Smooth muscle cell (in vitro differentiated cells): ENCODE results near the gene TRIP12. TPM values are rescaled to one million over a fixed set of nuclear protein-coding genes. Genes with fewer than 3 reads are reported as not detected.

Experiments used
- DNase-seq: peaks from one replicate; lab custom pipeline; 2025; ENCODE audit not compliant: unreplicated experiment; lab: John Stamatoyannopoulos, UW
- H2AFZ ChIP-seq: fragments of 200-600 bp; sonication (generic); 2 replicates; pipeline ENCODE4 v1.6.0; 2016; ENCODE audit warnings: antibody characterized with exemption, low read depth, mild to moderate bottlenecking
- H3F3A ChIP-seq: fragments of 200-600 bp; sonication (generic); 2 replicates; pipeline ENCODE4 v1.6.0; 2017; ENCODE audit warnings: antibody characterized with exemption, low read depth
- H3K27ac ChIP-seq: fragments of 200-600 bp; sonication (generic); 2 replicates; pipeline ENCODE4 v1.5.1; 2016; ENCODE audit warnings: low read depth, mild to moderate bottlenecking
- H3K27me3 ChIP-seq: fragments of 200-600 bp; sonication (generic); 2 replicates; pipeline ENCODE4 v1.6.1; 2016; ENCODE audit warnings: low read depth, mild to moderate bottlenecking
- H3K36me3 ChIP-seq: fragments of 200-600 bp; sonication (generic); 2 replicates; pipeline ENCODE4 v1.5.1; 2016; ENCODE audit warnings: low read depth
- H3K4me1 ChIP-seq: fragments of 200-600 bp; sonication (generic); 2 replicates; pipeline ENCODE4 v1.5.1; 2016; ENCODE audit warnings: low read depth
- H3K4me2 ChIP-seq: fragments of 200-600 bp; sonication (generic); 2 replicates; pipeline ENCODE4 v1.6.0; 2016; ENCODE audit warnings: mild to moderate bottlenecking
- H3K4me3 ChIP-seq: fragments of 200-600 bp; sonication (generic); 2 replicates; pipeline ENCODE4 v1.5.1; 2016; ENCODE audit warnings: mild to moderate bottlenecking
- H3K79me2 ChIP-seq: fragments of 200-600 bp; sonication (generic); 2 replicates; pipeline ENCODE4 v1.6.0; 2016; ENCODE audit warnings: low read depth, mild to moderate bottlenecking
- H3K9ac ChIP-seq: fragments of 200-600 bp; sonication (generic); 2 replicates; pipeline ENCODE4 v1.6.0; 2016; ENCODE audit warnings: low read depth
- H3K9me3 ChIP-seq: fragments of 200-600 bp; sonication (generic); replicated peaks from 2 replicates; pipeline ENCODE4 v1.5.1; 2016; ENCODE audit warnings: low read depth
- H4K20me1 ChIP-seq: fragments of 200-600 bp; sonication (generic); 2 replicates; pipeline ENCODE4 v1.6.0; 2016; ENCODE audit warnings: low read depth
- WGBS: methylation state at CpG from one replicate; pipeline ENCODE4 v1.1.7; 2016; ENCODE audit warnings: low lambda C conversion rate; 5-methylcytosine and 5-hydroxymethylcytosine counted together
- polyA plus RNA-seq: library from polyadenylated mRNA; unstranded; fragments of >200 nt; fragmentation: Nextera tagmentation; extraction: Ambion mirVana; gene quantifications from 2 replicates; pipeline ENCODE4 v1.2.1, GENCODE V29; 2016
- total RNA-seq: library from RNA; depleted of rRNA; stranded (reverse); fragments of >200 nt; gene quantifications from 2 replicates; pipeline ENCODE4 v1.2.3, GENCODE V29; 2014
- TF ChIP-seq, protein P1 (sequence below): fragments of 200-600 bp; sonication (generic); IDR thresholded peaks from 2 replicates; pipeline ENCODE4 v1.5.1; 2017; ENCODE audit warnings: borderline replicate concordance, mild to moderate bottlenecking, antibody characterized with exemption; ENCODE audit not compliant: insufficient read depth, poor library complexity, severe bottlenecking

Gene TRIP12
- total and polyA plus RNA-seq, 2 experiments from 2014 or later, result 45.5 to 103 TPM

DNA sequence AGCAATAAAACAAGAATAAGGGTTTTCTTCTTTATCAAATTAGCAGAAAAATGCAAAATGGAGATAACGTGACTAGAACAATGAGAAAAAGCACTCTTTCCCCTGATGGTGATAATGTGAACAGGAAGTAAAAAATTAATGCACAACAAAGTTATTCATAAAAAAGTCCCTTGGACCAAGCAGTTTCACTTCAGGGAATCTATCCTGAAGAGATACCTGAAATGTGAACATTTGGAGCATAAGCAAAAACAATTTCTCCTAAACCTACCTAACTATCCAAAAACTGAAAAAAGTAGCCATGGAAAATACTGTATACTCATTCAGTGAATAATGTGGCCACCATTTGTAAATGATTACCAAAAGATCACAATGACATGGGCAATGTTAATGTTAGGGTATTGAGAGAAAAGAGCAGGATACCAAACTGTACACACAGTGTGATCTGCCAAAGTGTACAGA, 48.7 kb downstream of the TRIP12 start:
- no peaks in the 10 kb centered on the region for H3F3A ChIP-seq
- no peaks in the 10 kb centered on the region for H3K9me3 ChIP-seq
- H3K4me1 ChIP-seq, result no peaks in the 10 kb centered on the region
- peaks cover 98% of the 10 kb centered on the region for H4K20me1 ChIP-seq
- WGBS, result 97% methylated on average over 1 of the region's 1 CpG
- H3K9ac ChIP-seq, result no peak overlapping the region
- H3K27ac ChIP-seq, result no peak overlapping the region
- H3K79me2 ChIP-seq, result peaks cover 96% of the 10 kb centered on the region
- H3K36me3 ChIP-seq, result no peaks in the 10 kb centered on the region
- no peaks in the 10 kb centered on the region for H3K27me3 ChIP-seq
- DNase-seq, result no peak
- H2AFZ ChIP-seq, result no peak overlapping the region
- TF ChIP-seq, protein P1, sequence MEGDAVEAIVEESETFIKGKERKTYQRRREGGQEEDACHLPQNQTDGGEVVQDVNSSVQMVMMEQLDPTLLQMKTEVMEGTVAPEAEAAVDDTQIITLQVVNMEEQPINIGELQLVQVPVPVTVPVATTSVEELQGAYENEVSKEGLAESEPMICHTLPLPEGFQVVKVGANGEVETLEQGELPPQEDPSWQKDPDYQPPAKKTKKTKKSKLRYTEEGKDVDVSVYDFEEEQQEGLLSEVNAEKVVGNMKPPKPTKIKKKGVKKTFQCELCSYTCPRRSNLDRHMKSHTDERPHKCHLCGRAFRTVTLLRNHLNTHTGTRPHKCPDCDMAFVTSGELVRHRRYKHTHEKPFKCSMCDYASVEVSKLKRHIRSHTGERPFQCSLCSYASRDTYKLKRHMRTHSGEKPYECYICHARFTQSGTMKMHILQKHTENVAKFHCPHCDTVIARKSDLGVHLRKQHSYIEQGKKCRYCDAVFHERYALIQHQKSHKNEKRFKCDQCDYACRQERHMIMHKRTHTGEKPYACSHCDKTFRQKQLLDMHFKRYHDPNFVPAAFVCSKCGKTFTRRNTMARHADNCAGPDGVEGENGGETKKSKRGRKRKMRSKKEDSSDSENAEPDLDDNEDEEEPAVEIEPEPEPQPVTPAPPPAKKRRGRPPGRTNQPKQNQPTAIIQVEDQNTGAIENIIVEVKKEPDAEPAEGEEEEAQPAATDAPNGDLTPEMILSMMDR, result no peak
- no peak overlapping the region for H3K4me3 ChIP-seq
- H3K4me2 ChIP-seq, result no peak overlapping the region

DNA sequence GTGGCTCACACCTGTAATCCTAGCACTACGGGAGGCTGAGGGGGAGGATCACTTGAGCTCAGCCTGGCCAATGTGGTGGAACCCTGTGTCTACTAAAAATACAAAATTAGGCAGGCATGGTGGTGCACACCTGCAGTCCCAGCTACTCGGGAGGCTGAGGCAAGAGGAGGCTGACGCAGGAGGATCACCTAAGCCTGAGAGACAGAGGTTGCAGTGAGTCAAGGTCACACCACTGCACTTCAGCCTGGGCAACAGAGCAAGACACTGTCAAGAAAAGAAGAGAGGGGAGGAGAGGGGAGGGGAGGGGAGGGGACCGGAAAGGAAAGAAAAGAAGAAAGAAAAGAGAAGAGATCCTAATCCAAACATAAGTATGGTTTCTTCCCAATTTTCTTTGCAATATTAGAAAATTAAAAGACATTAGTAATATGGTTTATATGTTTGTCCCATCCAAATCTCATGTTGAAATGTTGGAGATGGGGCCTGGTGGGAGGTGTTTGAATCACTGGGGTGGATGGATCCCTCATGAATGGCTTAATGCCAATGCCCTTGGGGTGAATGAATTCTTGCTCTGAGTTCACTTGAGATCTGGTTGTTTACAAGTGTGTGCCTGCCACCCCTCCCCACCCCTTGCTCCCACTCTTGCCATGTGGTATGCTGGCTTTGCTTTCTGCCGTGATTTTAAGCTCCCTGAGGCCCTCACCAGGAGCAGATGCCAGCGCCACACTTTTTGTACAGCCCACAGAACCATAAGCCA, 50.7 kb downstream of the TRIP12 start:
- no peak overlapping the region for H3K9ac ChIP-seq
- no peaks in the 10 kb centered on the region for H3K4me1 ChIP-seq
- H3K9me3 ChIP-seq, result no peaks in the 10 kb centered on the region
- WGBS, result 76% methylated on average over 5 of the region's 6 CpGs
- H3K4me2 ChIP-seq, result no peak overlapping the region
- no peak overlapping the region for H3K4me3 ChIP-seq
- peaks cover 91% of the 10 kb centered on the region for H3K79me2 ChIP-seq
- no peaks in the 10 kb centered on the region for H3K27me3 ChIP-seq
- TF ChIP-seq, protein P1, result no peak
- H2AFZ ChIP-seq, result no peak overlapping the region
- no peaks in the 10 kb centered on the region for H3F3A ChIP-seq
- no peak overlapping the region for H3K27ac ChIP-seq
- H3K36me3 ChIP-seq, result no peaks in the 10 kb centered on the region
- DNase-seq, result no peak
- peaks cover 97% of the 10 kb centered on the region for H4K20me1 ChIP-seq

DNA sequence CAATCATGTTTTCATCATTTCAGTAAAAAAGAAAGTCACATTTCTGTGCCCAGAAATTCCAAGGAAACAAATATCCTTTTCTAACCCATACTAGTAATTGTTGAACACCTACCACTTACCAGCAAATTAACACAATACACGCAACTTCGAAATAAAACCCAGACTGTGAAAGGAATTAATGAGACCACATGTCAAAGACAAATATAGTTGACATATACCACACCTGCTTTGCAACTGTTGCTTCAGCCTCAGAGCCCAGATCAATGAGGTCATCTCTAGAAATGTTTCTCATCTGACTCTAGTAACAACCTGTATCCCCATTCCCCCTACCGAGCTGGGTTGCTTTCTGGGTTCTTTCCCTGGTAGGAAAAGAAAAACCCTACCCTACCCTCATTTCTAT, 52.6 kb downstream of the TRIP12 start:
- Histone ChIP-seq H3K9ac (no peak overlapping the region), H3K27me3 (no peaks in the 10 kb centered on the region), H3K4me2 (no peak overlapping the region), H3K36me3 (no peaks in the 10 kb centered on the region), H2AFZ (no peak overlapping the region), H3F3A (no peaks in the 10 kb centered on the region), H3K9me3 (no peaks in the 10 kb centered on the region), H4K20me1 (peaks cover 97% of the 10 kb centered on the region), H3K4me3 (no peak overlapping the region), H3K79me2 (peaks cover 93% of the 10 kb centered on the region), H3K27ac (peak overlapping the region; percentile 25), H3K4me1 (no peaks in the 10 kb centered on the region)
- WGBS, result 77% methylated on average over 3 of the region's 3 CpGs
- TF ChIP-seq, protein P1, result no peak
- DNase-seq, result no peak

DNA sequence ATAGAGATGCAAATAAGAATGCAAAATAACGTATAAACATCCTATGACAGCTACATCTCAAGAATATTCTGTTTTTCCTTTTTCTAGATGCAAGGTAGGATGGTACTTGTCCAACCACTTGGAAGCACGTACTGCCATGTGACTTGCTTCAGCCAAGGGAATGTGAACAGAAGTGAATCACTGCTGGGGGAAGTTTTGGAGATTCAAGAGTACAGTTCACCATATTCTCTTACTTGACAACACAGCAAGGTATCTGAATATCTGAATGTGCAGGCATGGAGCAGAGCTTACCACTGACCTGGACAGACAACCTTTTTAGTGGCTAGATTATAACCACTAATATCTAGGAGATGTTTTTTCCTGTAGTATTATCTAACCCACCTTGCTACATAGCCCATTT, 53.0 kb downstream of the TRIP12 start:
- H2AFZ ChIP-seq, result no peak overlapping the region
- no peaks in the 10 kb centered on the region for H3K9me3 ChIP-seq
- H3K4me2 ChIP-seq, result no peak overlapping the region
- H3K4me3 ChIP-seq, result no peak overlapping the region
- H3F3A ChIP-seq, result no peaks in the 10 kb centered on the region
- WGBS, result 83% methylated on average over 2 of the region's 2 CpGs
- H3K27me3 ChIP-seq, result no peaks in the 10 kb centered on the region
- H4K20me1 ChIP-seq, result peaks cover 97% of the 10 kb centered on the region
- no peaks in the 10 kb centered on the region for H3K4me1 ChIP-seq
- peak overlapping the region; percentile 25 for H3K27ac ChIP-seq
- peaks cover 94% of the 10 kb centered on the region for H3K79me2 ChIP-seq
- no peak overlapping the region for H3K9ac ChIP-seq
- TF ChIP-seq, protein P1, result no peak
- no peak for DNase-seq
- H3K36me3 ChIP-seq, result no peaks in the 10 kb centered on the region
